ENCODE data around the gene KCNK6. TPM values are rescaled to one million over a fixed set of nuclear protein-coding genes. Genes with fewer than 3 reads are reported as not detected.

KCNK6 gene
- total RNA-seq (7.2 TPM), polyA plus RNA-seq (ENCODE audit: insufficient read depth, low read depth, low replicate concordance) (2.2 TPM)
- long read RNA-seq, donor 1 = 0 reads
- long read RNA-seq, donor 2, full-length matches to known transcripts = 3 of 3 reads
- long read RNA-seq, donor 2, partial matches to known transcripts = 0 of 3 reads
- long read RNA-seq, donor 2, other reads (novel, unspliced or antisense) = 0 of 3 reads
- long read RNA-seq, donor 3, partial matches to known transcripts = 0 of 1 reads
- long read RNA-seq, donor 3, other reads (novel, unspliced or antisense) = 0 of 1 reads
- long read RNA-seq, donor 4 = 0 reads
- long read RNA-seq, donor 5 = 0 reads
- long read RNA-seq, donor 6 = 0 reads
- long read RNA-seq, donor 7, full-length matches to known transcripts = 4 of 10 reads
- long read RNA-seq, donor 7, partial matches to known transcripts = 1 of 10 reads
- long read RNA-seq, donor 7, other reads (novel, unspliced or antisense) = 5 of 10 reads
- long read RNA-seq, donor 8 = 0 reads
- long read RNA-seq, donor 9 = 0 reads
- long read RNA-seq, donor 10, full-length matches to known transcripts = 1 of 1 reads
- long read RNA-seq, donor 10, partial matches to known transcripts = 0 of 1 reads
- long read RNA-seq, donor 10, other reads (novel, unspliced or antisense) = 0 of 1 reads

DNA sequence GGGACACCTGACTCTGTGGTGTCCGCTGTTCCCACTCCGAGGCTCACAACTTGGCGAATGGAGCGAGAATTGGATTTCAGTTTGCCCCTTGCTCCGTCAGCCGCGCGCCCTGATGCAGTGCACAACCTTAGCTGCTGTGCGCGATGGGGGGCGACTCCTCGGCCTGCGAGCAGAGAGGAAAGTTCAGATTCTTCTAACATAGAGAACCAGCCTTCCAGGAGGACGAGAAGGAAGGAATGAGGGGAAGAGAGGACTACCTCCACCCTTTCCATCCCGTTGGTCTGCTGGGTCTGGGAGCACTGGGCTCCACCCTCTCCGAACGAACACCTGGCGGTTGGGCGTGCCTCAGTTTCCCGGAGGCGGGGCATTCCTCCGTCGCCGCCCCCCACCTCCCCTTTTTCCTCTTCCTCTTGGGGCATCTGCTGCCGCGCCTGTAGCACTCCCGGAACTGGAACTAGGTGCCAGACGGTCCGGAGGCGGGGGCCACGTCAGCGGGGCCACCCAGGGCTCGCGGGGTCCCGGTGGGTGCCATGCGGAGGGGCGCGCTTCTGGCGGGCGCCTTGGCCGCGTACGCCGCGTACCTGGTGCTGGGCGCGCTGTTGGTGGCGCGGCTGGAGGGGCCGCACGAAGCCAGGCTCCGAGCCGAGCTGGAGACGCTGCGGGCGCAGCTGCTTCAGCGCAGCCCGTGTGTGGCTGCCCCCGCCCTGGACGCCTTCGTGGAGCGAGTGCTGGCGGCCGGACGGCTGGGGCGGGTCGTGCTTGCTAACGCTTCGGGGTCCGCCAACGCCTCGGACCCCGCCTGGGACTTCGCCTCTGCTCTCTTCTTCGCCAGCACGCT, at the start of gene KCNK6:
TSS of gene KCNK6 (plus strand) at position 425 of the 838 bp plus-strand sequence. CDS start at position 531, 106 bp downstream.
- peak in 3 of 5 donors; percentile 46 to 68 (median 68) for DNase-seq

DNA sequence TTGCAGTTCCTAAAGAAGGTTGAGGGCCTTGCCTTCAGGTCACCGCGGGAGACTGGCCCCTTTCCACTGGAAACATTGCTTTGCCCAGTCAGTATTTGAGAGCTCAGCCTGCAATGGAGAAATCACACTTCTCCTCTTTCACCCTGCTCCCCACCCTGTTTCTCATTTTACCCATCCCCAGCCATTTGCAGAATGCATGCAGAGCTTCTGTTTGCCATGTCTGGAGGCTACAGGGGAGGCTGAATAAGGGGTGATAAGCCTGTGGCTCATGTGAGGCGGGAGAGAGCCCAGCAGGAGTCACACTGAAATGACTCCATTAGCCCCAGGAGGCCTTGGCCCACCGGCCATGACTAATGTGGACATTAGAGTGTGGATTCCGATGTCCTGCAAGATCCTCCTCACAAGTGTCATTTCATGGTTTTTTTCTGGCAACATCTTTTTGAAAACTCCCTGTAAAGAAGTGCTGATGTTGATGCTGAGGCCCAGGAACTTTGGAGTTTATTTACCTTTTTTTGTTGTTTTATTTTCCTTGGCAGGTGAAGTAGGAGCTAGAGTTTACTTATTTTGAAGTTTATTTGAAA, 49.0 kb upstream of the KCNK6 start:
- TF ChIP-seq, protein P1, sequence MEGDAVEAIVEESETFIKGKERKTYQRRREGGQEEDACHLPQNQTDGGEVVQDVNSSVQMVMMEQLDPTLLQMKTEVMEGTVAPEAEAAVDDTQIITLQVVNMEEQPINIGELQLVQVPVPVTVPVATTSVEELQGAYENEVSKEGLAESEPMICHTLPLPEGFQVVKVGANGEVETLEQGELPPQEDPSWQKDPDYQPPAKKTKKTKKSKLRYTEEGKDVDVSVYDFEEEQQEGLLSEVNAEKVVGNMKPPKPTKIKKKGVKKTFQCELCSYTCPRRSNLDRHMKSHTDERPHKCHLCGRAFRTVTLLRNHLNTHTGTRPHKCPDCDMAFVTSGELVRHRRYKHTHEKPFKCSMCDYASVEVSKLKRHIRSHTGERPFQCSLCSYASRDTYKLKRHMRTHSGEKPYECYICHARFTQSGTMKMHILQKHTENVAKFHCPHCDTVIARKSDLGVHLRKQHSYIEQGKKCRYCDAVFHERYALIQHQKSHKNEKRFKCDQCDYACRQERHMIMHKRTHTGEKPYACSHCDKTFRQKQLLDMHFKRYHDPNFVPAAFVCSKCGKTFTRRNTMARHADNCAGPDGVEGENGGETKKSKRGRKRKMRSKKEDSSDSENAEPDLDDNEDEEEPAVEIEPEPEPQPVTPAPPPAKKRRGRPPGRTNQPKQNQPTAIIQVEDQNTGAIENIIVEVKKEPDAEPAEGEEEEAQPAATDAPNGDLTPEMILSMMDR (IDR thresholded peaks at IDR 0.05; ENCODE audit: borderline replicate concordance, extremely low read depth, insufficient read depth) = no peak
- no peaks in the 10 kb centered on the region for H3K9me3 ChIP-seq (ENCODE audit: control insufficient read depth in 2 of 3, insufficient read depth in 1 of 3, low read length in 3 of 3)
- intact Hi-C loops (cut with DNase I) = no loop called here
- no peak for FAIRE-seq
- H3K9ac ChIP-seq (ENCODE audit: low read length in 3 of 3) = no peak overlapping the region
- no peak overlapping the region for H3K4me3 ChIP-seq (ENCODE audit: low read length in 3 of 3)
- no peak for DNase-seq
- no peak overlapping the region for H3K27ac ChIP-seq (ENCODE audit: low read depth in 2 of 2, low read length in 2 of 2)
- no peaks in the 10 kb centered on the region for H3K36me3 ChIP-seq (ENCODE audit: control insufficient read depth in 2 of 3, insufficient read depth in 3 of 3, low read length in 3 of 3)
- H3K27me3 ChIP-seq (ENCODE audit: control insufficient read depth, insufficient read depth, low read length) = no peaks in the 10 kb centered on the region
- peaks cover 3 to 46% (median 45%) of the 10 kb centered on the region in 3 donors for H3K4me1 ChIP-seq (ENCODE audit: control insufficient read depth in 2 of 3, insufficient read depth in 2 of 3, low read depth in 1 of 3, low read length in 3 of 3)

More for the DNA sequence above, at the start of gene KCNK6:
- no peaks in the 10 kb centered on the region for H3K9me3 ChIP-seq (ENCODE audit: control insufficient read depth in 2 of 3, insufficient read depth in 1 of 3, low read length in 3 of 3)
- H3K4me1 ChIP-seq (ENCODE audit: control insufficient read depth in 2 of 3, insufficient read depth in 2 of 3, low read depth in 1 of 3, low read length in 3 of 3) = peaks cover 0 to 20% (median 5%) of the 10 kb centered on the region in 3 donors
- H3K27ac ChIP-seq (ENCODE audit: low read depth in 2 of 2, low read length in 2 of 2) = peak within 1 kb of the TSS; percentile 54 to 67
- peaks cover 2% of the 10 kb centered on the region for H3K27me3 ChIP-seq (ENCODE audit: control insufficient read depth, insufficient read depth, low read length)
- peak within 1 kb of the TSS; percentile 47 to 62 (median 48) for H3K4me3 ChIP-seq (ENCODE audit: low read length in 3 of 3)
- peak within 1 kb of the TSS in 2 of 3 donors; percentile 61 to 67 for H3K9ac ChIP-seq (ENCODE audit: low read length in 3 of 3)
- H3K36me3 ChIP-seq (ENCODE audit: control insufficient read depth in 2 of 3, insufficient read depth in 3 of 3, low read length in 3 of 3) = no peaks in the 10 kb centered on the region
- intact Hi-C loops (cut with DNase I) = no loop called here
- TF ChIP-seq, protein P1 (IDR thresholded peaks at IDR 0.05; ENCODE audit: borderline replicate concordance, extremely low read depth, insufficient read depth) = no peak
- FAIRE-seq = no peak

DNA sequence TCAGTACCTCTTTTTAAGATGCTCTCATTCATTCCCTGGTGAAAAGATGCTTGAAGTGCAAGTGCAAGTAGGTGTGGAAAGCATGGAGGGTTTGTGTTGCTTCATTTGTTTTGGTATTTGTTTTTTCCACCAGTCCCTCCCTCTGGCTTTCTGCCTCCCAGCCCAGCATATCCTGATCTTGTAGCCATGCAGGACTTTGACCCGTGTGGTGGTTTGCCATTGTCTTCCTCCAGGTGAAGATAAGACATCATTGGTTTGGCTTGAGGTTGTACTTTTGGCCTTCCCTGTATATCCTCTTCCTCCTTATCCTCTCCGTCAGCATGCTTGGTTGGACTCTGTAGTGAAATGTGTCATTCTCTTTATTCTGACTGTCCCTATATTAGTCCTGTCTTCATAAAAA, 46.1 kb upstream of the KCNK6 start:
- H3K27me3 ChIP-seq (ENCODE audit: control insufficient read depth, insufficient read depth, low read length) = no peaks in the 10 kb centered on the region
- no peak overlapping the region for H3K9ac ChIP-seq (ENCODE audit: low read length in 3 of 3)
- DNase-seq (no peak), FAIRE-seq (no peak)
- H3K9me3 ChIP-seq (ENCODE audit: control insufficient read depth in 2 of 3, insufficient read depth in 1 of 3, low read length in 3 of 3) = no peaks in the 10 kb centered on the region
- H3K27ac ChIP-seq (ENCODE audit: low read depth in 2 of 2, low read length in 2 of 2) = no peak overlapping the region
- intact Hi-C loops (cut with DNase I) = no loop called here
- no peak overlapping the region for H3K4me3 ChIP-seq (ENCODE audit: low read length in 3 of 3)
- no peaks in the 10 kb centered on the region for H3K36me3 ChIP-seq (ENCODE audit: control insufficient read depth in 2 of 3, insufficient read depth in 3 of 3, low read length in 3 of 3)
- TF ChIP-seq, protein P1 (IDR thresholded peaks at IDR 0.05; ENCODE audit: borderline replicate concordance, extremely low read depth, insufficient read depth) = no peak
- H3K4me1 ChIP-seq (ENCODE audit: control insufficient read depth in 2 of 3, insufficient read depth in 2 of 3, low read depth in 1 of 3, low read length in 3 of 3) = peaks cover 0 to 42% (median 33%) of the 10 kb centered on the region in 3 donors

Data from kidney (tissue), 22 donors.